T-cell (primary cell): ENCODE data around the gene CAPN11. TPM values are rescaled to one million over a fixed set of nuclear protein-coding genes. Genes with fewer than 3 reads are reported as not detected.

Experiments used
- ATAC-seq, 4 experiments: fragments of 200-7000 bp in 3 of 4; fragments of 150-1000 bp in 1 of 4; cut with Tn5 transposase; replicated peaks in 1 of 4; 1 replicate in 3 of 4; 2 replicates in 1 of 4; pipeline ENCODE4 v1.10.0; 2021; ENCODE audit warnings: moderate library complexity in 3 of 4, mild to moderate bottlenecking in 2 of 4, moderate number of reproducible peaks in 1 of 4
- CTCF ChIA-PET, 2 donors: fragments of 300-600 bp; sonication (Branson Sonifier 250); formaldehyde crosslinking; loops; one replicate each; lab custom pipeline; 2022; ENCODE audit warnings: antibody characterized with exemption in 2 of 2; lab: Charles Lee
- POLR2A ChIA-PET, 2 donors: fragments of 300-600 bp; sonication (Branson Sonifier 250); formaldehyde crosslinking; loops; one replicate each; lab custom pipeline; 2022; ENCODE audit warnings: antibody characterized with exemption in 2 of 2; lab: Charles Lee
- DNase-seq, 35 experiments: peaks; one replicate each; pipeline versions ENCODE4 v3.0.0 to v3.0.0-alpha.2; 2013 to 2023
- H3K27ac ChIP-seq: one replicate; pipeline ENCODE4 v1.5.1; 2013; ENCODE audit warnings: low read length
- H3K27me3 ChIP-seq, 2 experiments: replicated peaks in 1 of 2; 1 replicate in 1 of 2; 2 replicates in 1 of 2; pipeline versions ENCODE4 v1.6.1 to v1.7.0; 2013; ENCODE audit warnings: low read length in 1 of 2, mixed read lengths in 1 of 2; ENCODE audit not compliant: control insufficient read depth in 2 of 2, insufficient read depth in 2 of 2; ENCODE audit errors: extremely low read depth in 1 of 2
- H3K36me3 ChIP-seq, 2 donors: 1 replicate in 1 of 2; 2 replicates in 1 of 2; pipeline versions ENCODE4 v1.6.1 to v1.7.0; 2013; ENCODE audit warnings: low read length in 1 of 2; ENCODE audit not compliant: control insufficient read depth in 2 of 2, insufficient read depth in 1 of 2; ENCODE audit errors: extremely low read depth in 1 of 2
- H3K4me1 ChIP-seq, 2 experiments: 1 replicate in 1 of 2; 2 replicates in 1 of 2; pipeline versions ENCODE4 v1.6.1 to v1.7.0; 2013; ENCODE audit warnings: low read length in 2 of 2, mixed read lengths in 1 of 2; ENCODE audit not compliant: insufficient read depth in 2 of 2, control insufficient read depth in 1 of 2; ENCODE audit errors: extremely low read depth in 1 of 2
- H3K4me3 ChIP-seq, 2 donors: 1 replicate in 1 of 2; 2 replicates in 1 of 2; pipeline versions ENCODE4 v1.5.1 to v1.7.0; 2013; ENCODE audit warnings: mild to moderate bottlenecking in 2 of 2, low read length in 1 of 2, moderate library complexity in 1 of 2; ENCODE audit not compliant: control insufficient read depth in 1 of 2; ENCODE audit errors: extremely low read depth in 1 of 2
- H3K9me3 ChIP-seq: 2 replicates; pipeline ENCODE4 v1.7.0; 2013
- H3K27ac Mint-ChIP-seq, 2 donors: one replicate each; pipeline ENCODE4 v1.8.0; 2020 to 2021; ENCODE audit warnings: mild to moderate bottlenecking in 2 of 2, mixed read lengths in 2 of 2
- H3K27me3 Mint-ChIP-seq, 2 donors: one replicate each; pipeline ENCODE4 v1.8.0; 2021 to 2022; ENCODE audit warnings: mixed read lengths in 2 of 2
- H3K36me3 Mint-ChIP-seq: one replicate; pipeline ENCODE4 v1.8.0; 2021; ENCODE audit warnings: mixed read lengths
- H3K4me1 Mint-ChIP-seq, 3 donors: one replicate each; pipeline ENCODE4 v1.8.0; 2020 to 2022; ENCODE audit warnings: mixed read lengths in 3 of 3, mild to moderate bottlenecking in 1 of 3
- H3K4me3 Mint-ChIP-seq, 3 donors: one replicate each; pipeline ENCODE4 v1.8.0; 2020 to 2022; ENCODE audit warnings: mild to moderate bottlenecking in 3 of 3, mixed read lengths in 3 of 3, moderate library complexity in 3 of 3
- H3K9me3 Mint-ChIP-seq, 3 donors: one replicate each; pipeline ENCODE4 v1.8.0; 2020 to 2022; ENCODE audit warnings: mixed read lengths in 3 of 3
- WGBS: methylation state at CpG from one replicate; pipeline ENCODE4 v1.1.5; 2013; ENCODE audit warnings: missing lambda C conversion rate; ENCODE audit not compliant: insufficient coverage; 5-methylcytosine and 5-hydroxymethylcytosine counted together
- total RNA-seq, 35 experiments: library from RNA in 6 of 35; stranded (reverse) in 6 of 35; fragments of 120-200 nt in 1 of 35; gene quantifications; one replicate each; pipeline versions ENCODE4 v1.2.1 to v1.2.4 and lab custom pipeline; 2013 to 2026

CAPN11 gene
- total RNA-seq, 5 donors from 2014 or later (not counting 1 experiment from before 2014, with no cell fraction given) = 0.79 TPM; not detected in 4

DNA sequence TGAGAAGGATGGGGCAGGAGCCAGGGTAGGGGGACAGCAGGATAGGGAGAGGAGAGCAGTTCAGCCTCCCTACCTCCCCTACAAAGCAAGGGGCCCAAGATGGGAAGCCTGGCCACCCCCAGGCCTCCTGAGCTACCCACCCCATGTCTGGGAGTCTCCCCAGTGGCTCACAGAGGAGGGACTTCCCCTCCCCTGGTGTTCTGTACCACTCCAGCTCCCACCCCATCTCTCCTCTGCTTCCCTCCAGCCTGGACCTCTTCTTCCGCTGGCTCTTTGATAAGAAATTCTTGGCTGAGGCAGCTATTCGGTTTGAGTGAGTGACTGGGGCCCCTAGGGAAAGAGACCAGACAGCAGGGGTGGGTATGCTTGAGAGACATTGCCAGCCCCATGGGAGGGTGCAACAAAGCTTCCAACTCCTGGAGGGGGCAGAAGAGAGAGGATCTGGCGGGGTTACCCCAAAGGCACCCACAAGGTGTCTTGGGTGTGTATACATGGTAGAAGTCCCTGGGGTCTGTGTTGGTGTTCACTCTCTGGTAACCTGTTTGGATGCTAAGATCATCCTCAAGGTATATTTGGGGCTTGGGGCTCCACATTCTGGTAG lies 8.2 kb upstream of the CAPN11 start:
- whole genome bisulfite sequencing = 100% methylated on average over 2 of the region's 3 CpGs
- Histone ChIP-seq H3K27ac (no peak overlapping the region), H3K9me3 (no peaks in the 10 kb centered on the region), H3K4me1 (peaks cover 0 to 16% of the 10 kb centered on the region in 2 experiments), H3K27me3 (no peaks in the 10 kb centered on the region), H3K36me3 (peaks cover 13 to 30% of the 10 kb centered on the region in 2 donors), H3K4me3 (no peak overlapping the region)
- Mint-ChIP-seq H3K27me3 (no peaks in the 10 kb centered on the region), H3K9me3 (no peaks in the 10 kb centered on the region), H3K36me3 (peaks cover 18% of the 10 kb centered on the region), H3K4me1 (peaks cover 7 to 12% (median 8%) of the 10 kb centered on the region in 3 donors), H3K27ac (no peak overlapping the region), H3K4me3 (no peak overlapping the region)
- ChIA-PET POLR2A (interaction anchor here in 1 of 2 donors (0.6 kb wide), 1 partner anchor 49 kb away, joined by 4 read pairs; no protein-coding TSS in a partner anchor), CTCF (interaction anchor here (0.6 to 1.5 kb wide), 3 partner anchors 17 to 159 kb away, joined by 3 read pairs; no protein-coding TSS in a partner anchor)
- DNase-seq (no peak), ATAC-seq (no peak)

DNA sequence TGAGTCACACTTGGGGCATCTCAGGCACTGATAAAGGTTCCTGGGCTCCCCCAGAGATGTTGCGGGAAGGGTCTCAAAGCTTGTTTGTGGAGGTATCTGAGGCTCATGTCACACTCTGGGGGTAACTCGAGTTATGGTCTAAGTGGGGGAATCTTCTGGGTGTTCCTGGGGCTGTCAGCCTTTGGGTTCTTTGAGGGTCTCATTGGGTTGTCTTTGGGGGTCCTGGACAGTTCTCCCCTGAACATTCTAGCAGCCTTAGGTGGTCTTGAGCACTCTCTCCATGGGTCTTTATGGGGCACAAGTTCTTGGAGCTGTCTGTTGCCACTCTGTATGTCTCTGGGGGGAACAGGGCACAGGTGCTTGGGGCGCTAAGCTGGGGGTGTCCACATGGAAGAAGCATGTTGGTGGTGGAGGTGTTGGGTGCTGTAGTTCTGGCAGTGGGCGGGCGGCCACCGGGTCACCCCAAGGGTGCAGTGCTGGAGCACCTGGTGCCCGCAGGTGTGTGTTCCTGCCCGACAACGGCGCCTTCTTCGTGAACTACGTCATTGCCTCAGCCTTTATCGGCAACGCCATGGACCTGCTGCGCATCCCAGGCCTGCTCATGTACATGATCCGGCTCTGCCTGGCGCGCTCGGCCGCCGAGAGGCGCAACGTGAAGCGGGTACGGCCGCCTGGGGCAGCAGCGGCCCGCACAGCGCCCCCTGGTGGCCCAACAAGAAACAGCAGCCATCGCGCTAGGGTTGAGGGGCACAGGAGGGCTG lies 7.1 kb upstream of the CAPN11 start:
- H3K27me3 Mint-ChIP-seq = no peaks in the 10 kb centered on the region
- DNase-seq = peak; percentile 40 to 87 (median 74)
- H3K4me1 ChIP-seq = peaks cover 0 to 16% of the 10 kb centered on the region in 2 experiments
- ChIA-PET CTCF (interaction anchor here (0.6 to 1.5 kb wide), 6 partner anchors 48 to 338 kb away, joined by 3 to 5 read pairs (median 3); no protein-coding TSS in a partner anchor), POLR2A (interaction anchor here in 1 of 2 donors (0.8 kb wide), 1 partner anchor 29 kb away, joined by 4 read pairs; no protein-coding TSS in a partner anchor)
- no peaks in the 10 kb centered on the region for H3K27me3 ChIP-seq
- no peak overlapping the region for H3K27ac ChIP-seq
- no peak overlapping the region for H3K27ac Mint-ChIP-seq
- peak overlapping the region in 1 of 3 donors; percentile 42 for H3K4me3 Mint-ChIP-seq
- H3K9me3 Mint-ChIP-seq = no peaks in the 10 kb centered on the region
- WGBS = 21% methylated on average over 28 of the region's 31 CpGs
- H3K9me3 ChIP-seq = no peaks in the 10 kb centered on the region
- peaks cover 9 to 24% of the 10 kb centered on the region in 2 donors for H3K36me3 ChIP-seq
- peaks cover 12% of the 10 kb centered on the region for H3K36me3 Mint-ChIP-seq
- ATAC-seq = peak; percentile 88 to 89 (median 89)
- H3K4me1 Mint-ChIP-seq = peaks cover 7 to 12% (median 8%) of the 10 kb centered on the region in 3 donors
- no peak overlapping the region for H3K4me3 ChIP-seq

DNA sequence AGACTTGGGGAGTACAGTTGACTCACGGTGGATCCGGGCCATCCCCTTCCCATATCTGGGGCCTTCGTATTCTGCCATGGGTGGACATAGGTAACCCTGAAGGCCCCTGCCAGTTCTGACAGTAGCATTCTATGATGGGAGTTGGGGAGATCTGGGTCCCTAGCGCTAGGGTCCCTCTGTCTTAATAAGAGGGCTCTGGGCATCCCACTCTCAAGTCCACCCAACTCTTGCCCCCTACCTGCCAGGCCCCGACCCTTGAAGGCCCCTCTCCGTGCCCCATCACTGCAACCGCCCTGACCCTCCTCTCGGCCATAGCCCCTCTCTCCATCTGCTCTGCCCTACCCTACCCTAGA lies 6.5 kb upstream of the CAPN11 start:
- CTCF ChIA-PET = interaction anchor here in 1 of 2 donors (0.6 to 1.3 kb wide), 2 partner anchors 56 to 622 kb away, joined by 4 to 5 read pairs; no protein-coding TSS in a partner anchor
- peaks cover 12% of the 10 kb centered on the region for H3K36me3 Mint-ChIP-seq
- DNase-seq (no peak), ATAC-seq (peak in 1 of 4 experiments; percentile 18)
- H3K4me3 Mint-ChIP-seq = peak overlapping the region in 1 of 3 donors; percentile 42
- Histone ChIP-seq H3K27me3 (no peaks in the 10 kb centered on the region), H3K4me3 (no peak overlapping the region), H3K4me1 (peaks cover 0 to 16% of the 10 kb centered on the region in 2 experiments), H3K27ac (no peak overlapping the region), H3K9me3 (no peaks in the 10 kb centered on the region), H3K36me3 (peaks cover 9 to 19% of the 10 kb centered on the region in 2 donors)
- no peak overlapping the region for H3K27ac Mint-ChIP-seq
- WGBS = 60% methylated on average over 2 of the region's 8 CpGs
- no peaks in the 10 kb centered on the region for H3K9me3 Mint-ChIP-seq
- no peaks in the 10 kb centered on the region for H3K27me3 Mint-ChIP-seq
- H3K4me1 Mint-ChIP-seq = peaks cover 7 to 12% (median 8%) of the 10 kb centered on the region in 3 donors
- POLR2A ChIA-PET = no interaction called here

DNA sequence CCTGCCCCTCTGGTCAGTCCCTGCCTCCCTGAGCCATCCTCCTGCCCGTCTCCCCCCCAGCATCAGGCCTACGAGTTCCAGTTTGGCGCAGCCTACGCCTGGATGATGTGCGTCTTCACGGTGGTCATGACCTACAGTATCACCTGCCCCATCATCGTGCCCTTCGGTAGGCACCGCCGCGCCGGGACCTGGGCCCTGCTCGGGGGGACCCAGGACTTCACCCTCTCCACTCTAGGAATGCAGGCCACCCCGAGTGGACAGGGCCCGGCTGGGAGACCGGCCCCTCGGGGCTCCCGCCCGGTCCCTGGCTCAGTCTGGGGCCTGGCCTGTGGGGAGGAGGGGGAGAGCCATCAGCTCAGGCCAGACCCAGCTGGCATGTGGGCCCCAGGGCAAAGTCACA lies 6.1 kb upstream of the CAPN11 start:
- H3K27ac Mint-ChIP-seq = no peak overlapping the region
- no peak overlapping the region for H3K27ac ChIP-seq
- no peaks in the 10 kb centered on the region for H3K27me3 ChIP-seq
- H3K36me3 ChIP-seq = peaks cover 9 to 14% of the 10 kb centered on the region in 2 donors
- 95% methylated on average over 8 of the region's 19 CpGs for WGBS
- DNase-seq = no peak
- no peak overlapping the region for H3K4me3 Mint-ChIP-seq
- no peaks in the 10 kb centered on the region for H3K9me3 Mint-ChIP-seq
- H3K4me1 ChIP-seq = peaks cover 0 to 16% of the 10 kb centered on the region in 2 experiments
- POLR2A ChIA-PET = no interaction called here
- no peak overlapping the region for H3K4me3 ChIP-seq
- H3K36me3 Mint-ChIP-seq = peaks cover 12% of the 10 kb centered on the region
- H3K27me3 Mint-ChIP-seq = no peaks in the 10 kb centered on the region
- CTCF ChIA-PET = interaction anchor here in 1 of 2 donors (0.6 kb wide), 1 partner anchor 623 kb away, joined by 4 read pairs; no protein-coding TSS in a partner anchor
- no peaks in the 10 kb centered on the region for H3K9me3 ChIP-seq
- peaks cover 7 to 12% (median 8%) of the 10 kb centered on the region in 3 donors for H3K4me1 Mint-ChIP-seq
- no peak for ATAC-seq

DNA sequence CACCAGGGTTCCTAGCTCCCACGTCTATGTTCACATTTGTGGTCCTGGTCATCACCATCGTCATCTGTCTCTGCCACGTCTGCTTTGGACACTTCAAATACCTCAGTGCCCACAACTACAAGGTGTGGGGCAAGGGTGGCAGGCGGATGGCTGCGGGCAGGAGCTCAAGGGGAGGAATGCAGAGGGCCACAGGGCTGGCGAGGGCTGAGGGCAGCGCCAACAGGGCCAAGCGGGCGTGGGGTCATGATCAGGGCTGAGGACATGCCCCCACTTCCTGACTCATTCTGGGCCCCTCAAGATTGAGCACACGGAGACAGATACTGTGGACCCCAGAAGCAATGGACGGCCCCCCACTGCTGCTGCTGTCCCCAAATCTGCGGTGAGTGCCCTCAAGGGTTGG lies 4.6 kb upstream of the CAPN11 start:
- peaks cover 0 to 4% of the 10 kb centered on the region in 2 experiments for H3K27me3 ChIP-seq
- H3K27ac ChIP-seq = no peak overlapping the region
- no peaks in the 10 kb centered on the region for H3K9me3 Mint-ChIP-seq
- H3K4me3 ChIP-seq = no peak overlapping the region
- ChIA-PET POLR2A (no interaction called here), CTCF (interaction anchor here (0.8 to 1.0 kb wide), 4 partner anchors 10 to 59 kb away, joined by 3 read pairs; no protein-coding TSS in a partner anchor)
- 85% methylated on average over 8 of the region's 12 CpGs for WGBS
- H3K27me3 Mint-ChIP-seq = no peaks in the 10 kb centered on the region
- no peak overlapping the region for H3K4me3 Mint-ChIP-seq
- H3K9me3 ChIP-seq = no peaks in the 10 kb centered on the region
- peaks cover 7 to 12% (median 8%) of the 10 kb centered on the region in 3 donors for H3K4me1 Mint-ChIP-seq
- peaks cover 7% of the 10 kb centered on the region for H3K36me3 Mint-ChIP-seq
- H3K4me1 ChIP-seq = peaks cover 0 to 16% of the 10 kb centered on the region in 2 experiments
- DNase-seq (no peak), ATAC-seq (no peak)
- H3K36me3 ChIP-seq = peaks cover 3 to 6% of the 10 kb centered on the region in 2 donors
- H3K27ac Mint-ChIP-seq = no peak overlapping the region

DNA sequence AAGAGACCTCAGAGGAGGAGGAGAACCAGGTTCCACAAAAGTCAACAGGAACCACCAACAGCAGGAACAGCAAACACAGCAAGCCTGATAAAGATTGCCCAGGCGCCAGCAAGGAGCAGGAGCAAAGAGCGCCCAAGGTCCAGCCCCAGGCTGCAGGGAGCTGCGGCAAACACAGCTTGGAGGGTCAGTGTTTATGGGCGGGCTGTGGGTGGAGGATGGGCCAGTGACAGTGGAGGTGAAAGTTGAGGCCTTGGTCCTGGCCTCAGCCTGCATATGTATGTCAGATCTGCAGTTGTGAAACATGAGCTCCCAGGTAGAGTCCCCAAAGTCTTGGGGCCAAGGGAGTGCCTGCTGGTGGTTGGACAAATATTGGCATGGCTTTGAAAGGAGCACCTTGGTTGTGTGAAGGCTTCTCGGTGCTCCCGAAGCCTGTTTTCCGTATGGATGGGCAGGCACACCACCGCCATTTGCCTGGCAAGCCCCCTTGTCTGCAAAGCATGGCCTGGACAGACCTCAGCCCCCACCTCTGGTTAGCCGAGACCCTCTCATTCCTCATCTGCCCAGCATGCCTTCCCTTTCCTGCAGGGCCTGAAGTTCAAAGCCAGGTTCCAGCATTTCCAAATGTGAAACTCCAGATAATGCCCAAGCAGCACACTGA lies 2.0 kb upstream of the CAPN11 start:
- POLR2A ChIA-PET = no interaction called here
- no peak overlapping the region for H3K27ac Mint-ChIP-seq

More for the DNA sequence above, 2.0 kb upstream of the CAPN11 start:
- 94% methylated on average over 7 of the region's 9 CpGs for WGBS
- ATAC-seq (no peak), DNase-seq (no peak)
- Mint-ChIP-seq H3K27me3 (no peaks in the 10 kb centered on the region), H3K9me3 (no peaks in the 10 kb centered on the region), H3K4me3 (no peak overlapping the region), H3K4me1 (peaks cover 2 to 4% (median 4%) of the 10 kb centered on the region in 3 donors), H3K36me3 (peaks cover 4% of the 10 kb centered on the region)
- CTCF ChIA-PET = interaction anchor here in 1 of 2 donors (0.6 kb wide), 1 partner anchor 180 kb away, joined by 3 read pairs; no protein-coding TSS in a partner anchor
- no peaks in the 10 kb centered on the region for H3K36me3 ChIP-seq
- H3K4me3 ChIP-seq = no peak overlapping the region
- peaks cover 0 to 13% of the 10 kb centered on the region in 2 experiments for H3K4me1 ChIP-seq
- H3K27ac ChIP-seq = no peak overlapping the region
- H3K9me3 ChIP-seq = no peaks in the 10 kb centered on the region
- H3K27me3 ChIP-seq = peaks cover 0 to 12% of the 10 kb centered on the region in 2 experiments
